ENCODE data around the gene CDHR2. TPM values are rescaled to one million over a fixed set of nuclear protein-coding genes. Genes with fewer than 3 reads are reported as not detected.

The CDHR2 gene
- total RNA-seq, 1 experiment from 2014 or later, result 0.10 TPM

- ChIA-PET RAD21 (ENCODE audit: low non-redundant PET in 1 of 2, low total read pairs in 2 of 2, uncharacterized antibody in 2 of 2, unreplicated experiment in 2 of 2) (no interaction called here), POLR2A (no interaction called here), CTCF (no interaction called here)
- H3K4me1 ChIP-seq (ENCODE audit: control insufficient read depth in 1 of 2, insufficient read depth in 2 of 2, low read length in 2 of 2), result peaks cover 25 to 46% of the 10 kb centered on the region in 2 experiments
- BruUV-seq (replicated peaks), result no TSS peak
- DNase-seq (ENCODE audit: low read depth, low spot score), result peak; percentile 21
- intact Hi-C loops (cut with micrococcal nuclease), result no loop called here
- no peak overlapping the region for H3K4me2 ChIP-seq (ENCODE audit: low read length)
- TF ChIP-seq SIN3A (IDR thresholded peaks at IDR 0.05; ENCODE audit: low read depth) (0 out of 2 replicates have a peak, but pooled peaks have one; percentile 36), EZH2phosphoT487 (IDR thresholded peaks at IDR 0.05; ENCODE audit: borderline replicate concordance) (no peak), YY1 (IDR thresholded peaks at IDR 0.05; ENCODE audit: extremely low read depth, insufficient replicate concordance, low read depth, low read length) (no peak), ZNF274 (IDR thresholded peaks at IDR 0.05; ENCODE audit: low read depth, low read length) (no peak)
- TF ChIP-seq, protein P1, sequence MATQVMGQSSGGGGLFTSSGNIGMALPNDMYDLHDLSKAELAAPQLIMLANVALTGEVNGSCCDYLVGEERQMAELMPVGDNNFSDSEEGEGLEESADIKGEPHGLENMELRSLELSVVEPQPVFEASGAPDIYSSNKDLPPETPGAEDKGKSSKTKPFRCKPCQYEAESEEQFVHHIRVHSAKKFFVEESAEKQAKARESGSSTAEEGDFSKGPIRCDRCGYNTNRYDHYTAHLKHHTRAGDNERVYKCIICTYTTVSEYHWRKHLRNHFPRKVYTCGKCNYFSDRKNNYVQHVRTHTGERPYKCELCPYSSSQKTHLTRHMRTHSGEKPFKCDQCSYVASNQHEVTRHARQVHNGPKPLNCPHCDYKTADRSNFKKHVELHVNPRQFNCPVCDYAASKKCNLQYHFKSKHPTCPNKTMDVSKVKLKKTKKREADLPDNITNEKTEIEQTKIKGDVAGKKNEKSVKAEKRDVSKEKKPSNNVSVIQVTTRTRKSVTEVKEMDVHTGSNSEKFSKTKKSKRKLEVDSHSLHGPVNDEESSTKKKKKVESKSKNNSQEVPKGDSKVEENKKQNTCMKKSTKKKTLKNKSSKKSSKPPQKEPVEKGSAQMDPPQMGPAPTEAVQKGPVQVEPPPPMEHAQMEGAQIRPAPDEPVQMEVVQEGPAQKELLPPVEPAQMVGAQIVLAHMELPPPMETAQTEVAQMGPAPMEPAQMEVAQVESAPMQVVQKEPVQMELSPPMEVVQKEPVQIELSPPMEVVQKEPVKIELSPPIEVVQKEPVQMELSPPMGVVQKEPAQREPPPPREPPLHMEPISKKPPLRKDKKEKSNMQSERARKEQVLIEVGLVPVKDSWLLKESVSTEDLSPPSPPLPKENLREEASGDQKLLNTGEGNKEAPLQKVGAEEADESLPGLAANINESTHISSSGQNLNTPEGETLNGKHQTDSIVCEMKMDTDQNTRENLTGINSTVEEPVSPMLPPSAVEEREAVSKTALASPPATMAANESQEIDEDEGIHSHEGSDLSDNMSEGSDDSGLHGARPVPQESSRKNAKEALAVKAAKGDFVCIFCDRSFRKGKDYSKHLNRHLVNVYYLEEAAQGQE (IDR thresholded peaks at IDR 0.05; ENCODE audit: low read depth), result peak; percentile 90
- no peak overlapping the region for H2AFZ ChIP-seq (ENCODE audit: low read depth, low read length, poor library complexity, severe bottlenecking)
- no peak for ATAC-seq
- H3K9me3 ChIP-seq (ENCODE audit: control insufficient read depth in 1 of 2, insufficient read depth in 1 of 2, low read depth in 1 of 2, low read length in 2 of 2), result no peaks in the 10 kb centered on the region
- H3K36me3 ChIP-seq (ENCODE audit: control insufficient read depth in 1 of 2, insufficient read depth in 2 of 2, low read length in 2 of 2), result no peaks in the 10 kb centered on the region
- H3K27me3 ChIP-seq (ENCODE audit: insufficient read depth, low read length), result no peaks in the 10 kb centered on the region
- no peaks in the 10 kb centered on the region for H4K20me1 ChIP-seq (ENCODE audit: insufficient read depth)
- H3K9me2 ChIP-seq (ENCODE audit: insufficient read depth), result no peaks in the 10 kb centered on the region
- no peak overlapping the region for H3K27ac ChIP-seq (ENCODE audit: low read depth, low read length)
- H3K4me3 ChIP-seq (replicated peaks in 1 of 2; ENCODE audit: low read depth in 1 of 2, low read length in 2 of 2), result no peak overlapping the region
- H3K79me2 ChIP-seq (ENCODE audit: insufficient read depth, low read length), result peaks cover 19% of the 10 kb centered on the region; the same call in 1 of the 2 replicates
- H3K9ac ChIP-seq (ENCODE audit: low read length), result no peak overlapping the region
Observed at GRCh38 chr5:176611435-176611834, 62.3 kb downstream of the CDHR2 start.

DNA sequence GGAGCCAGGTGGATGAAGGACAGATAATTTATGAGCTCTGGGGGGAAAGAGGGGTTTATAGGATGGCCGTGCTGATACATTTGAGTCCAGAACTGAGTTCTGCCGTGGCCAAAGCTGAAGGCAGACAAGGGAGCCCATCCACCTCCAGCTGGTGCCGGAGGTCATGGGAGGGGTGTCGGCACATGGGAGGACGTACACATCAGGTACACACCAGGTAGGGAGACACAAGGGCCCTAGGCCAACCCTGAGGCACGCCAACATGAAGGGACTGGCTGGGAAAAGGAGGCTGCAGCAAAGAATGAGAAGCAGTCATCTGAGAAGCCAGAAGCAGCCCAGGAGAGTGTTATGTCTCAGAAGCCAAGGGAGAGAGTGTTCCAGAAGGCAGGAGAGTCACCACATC lies 62.9 kb downstream of the CDHR2 start:
- Histone ChIP-seq H3K9me2 (ENCODE audit: insufficient read depth) (no peaks in the 10 kb centered on the region), H3K27ac (ENCODE audit: low read depth, low read length) (no peak overlapping the region), H3K36me3 (ENCODE audit: control insufficient read depth in 1 of 2, insufficient read depth in 2 of 2, low read length in 2 of 2) (no peaks in the 10 kb centered on the region), H3K9me3 (ENCODE audit: control insufficient read depth in 1 of 2, insufficient read depth in 1 of 2, low read depth in 1 of 2, low read length in 2 of 2) (no peaks in the 10 kb centered on the region), H4K20me1 (ENCODE audit: insufficient read depth) (no peaks in the 10 kb centered on the region), H3K79me2 (ENCODE audit: insufficient read depth, low read length) (peaks cover 19% of the 10 kb centered on the region; the same call in 1 of the 2 replicates), H2AFZ (ENCODE audit: low read depth, low read length, poor library complexity, severe bottlenecking) (no peak overlapping the region), H3K4me1 (ENCODE audit: control insufficient read depth in 1 of 2, insufficient read depth in 2 of 2, low read length in 2 of 2) (peaks cover 25 to 46% of the 10 kb centered on the region in 2 experiments), H3K4me2 (ENCODE audit: low read length) (no peak overlapping the region), H3K27me3 (ENCODE audit: insufficient read depth, low read length) (no peaks in the 10 kb centered on the region), H3K9ac (ENCODE audit: low read length) (no peak overlapping the region), H3K4me3 (replicated peaks in 1 of 2; ENCODE audit: low read depth in 1 of 2, low read length in 2 of 2) (no peak overlapping the region)
- CTCF ChIA-PET, result no interaction called here
- DNase-seq (ENCODE audit: low read depth, low spot score), result no peak
- POLR2A ChIA-PET, result no interaction called here
- no peak for ATAC-seq
- RAD21 ChIA-PET (ENCODE audit: low non-redundant PET in 1 of 2, low total read pairs in 2 of 2, uncharacterized antibody in 2 of 2, unreplicated experiment in 2 of 2), result no interaction called here
- BruUV-seq (replicated peaks), result no TSS peak
- intact Hi-C loops (cut with micrococcal nuclease), result no loop called here
- TF ChIP-seq ELF1 (IDR thresholded peaks at IDR 0.05; ENCODE audit: borderline replicate concordance, low read depth) (no peak), RAD21 (IDR thresholded peaks at IDR 0.05; ENCODE audit: low read depth) (no peak), TCF7L2 (IDR thresholded peaks at IDR 0.05; ENCODE audit: borderline replicate concordance, extremely low read depth, insufficient read depth, insufficient read length) (no peak), MAX (IDR thresholded peaks at IDR 0.05) (no peak), SRF (IDR thresholded peaks at IDR 0.05; ENCODE audit: low read depth) (no peak), CEBPB (IDR thresholded peaks at IDR 0.05; ENCODE audit: low read depth) (no peak)
- TF ChIP-seq, protein P2, sequence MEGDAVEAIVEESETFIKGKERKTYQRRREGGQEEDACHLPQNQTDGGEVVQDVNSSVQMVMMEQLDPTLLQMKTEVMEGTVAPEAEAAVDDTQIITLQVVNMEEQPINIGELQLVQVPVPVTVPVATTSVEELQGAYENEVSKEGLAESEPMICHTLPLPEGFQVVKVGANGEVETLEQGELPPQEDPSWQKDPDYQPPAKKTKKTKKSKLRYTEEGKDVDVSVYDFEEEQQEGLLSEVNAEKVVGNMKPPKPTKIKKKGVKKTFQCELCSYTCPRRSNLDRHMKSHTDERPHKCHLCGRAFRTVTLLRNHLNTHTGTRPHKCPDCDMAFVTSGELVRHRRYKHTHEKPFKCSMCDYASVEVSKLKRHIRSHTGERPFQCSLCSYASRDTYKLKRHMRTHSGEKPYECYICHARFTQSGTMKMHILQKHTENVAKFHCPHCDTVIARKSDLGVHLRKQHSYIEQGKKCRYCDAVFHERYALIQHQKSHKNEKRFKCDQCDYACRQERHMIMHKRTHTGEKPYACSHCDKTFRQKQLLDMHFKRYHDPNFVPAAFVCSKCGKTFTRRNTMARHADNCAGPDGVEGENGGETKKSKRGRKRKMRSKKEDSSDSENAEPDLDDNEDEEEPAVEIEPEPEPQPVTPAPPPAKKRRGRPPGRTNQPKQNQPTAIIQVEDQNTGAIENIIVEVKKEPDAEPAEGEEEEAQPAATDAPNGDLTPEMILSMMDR (IDR thresholded peaks at IDR 0.05 in 2 of 3, conservative IDR thresholded peaks at IDR 0.05 in 1 of 3; ENCODE audit: borderline replicate concordance in 1 of 3, insufficient read depth in 1 of 3, low read depth in 2 of 3, low read length in 2 of 3), result no peak

Measured in HCT116 (cell line).